Measurements from ENCODE around the gene IFT122. TPM values are rescaled to one million over a fixed set of nuclear protein-coding genes. Genes with fewer than 3 reads are reported as not detected.
"Not testable (repeated sequence)": the region's sequence is repeated elsewhere in the genome, so short reads cannot be mapped to it uniquely, and the experiment has no call there.

IFT122 gene
- total RNA-seq, 2 experiments from 2014 or later: 23.0 to 25.9 TPM

DNA sequence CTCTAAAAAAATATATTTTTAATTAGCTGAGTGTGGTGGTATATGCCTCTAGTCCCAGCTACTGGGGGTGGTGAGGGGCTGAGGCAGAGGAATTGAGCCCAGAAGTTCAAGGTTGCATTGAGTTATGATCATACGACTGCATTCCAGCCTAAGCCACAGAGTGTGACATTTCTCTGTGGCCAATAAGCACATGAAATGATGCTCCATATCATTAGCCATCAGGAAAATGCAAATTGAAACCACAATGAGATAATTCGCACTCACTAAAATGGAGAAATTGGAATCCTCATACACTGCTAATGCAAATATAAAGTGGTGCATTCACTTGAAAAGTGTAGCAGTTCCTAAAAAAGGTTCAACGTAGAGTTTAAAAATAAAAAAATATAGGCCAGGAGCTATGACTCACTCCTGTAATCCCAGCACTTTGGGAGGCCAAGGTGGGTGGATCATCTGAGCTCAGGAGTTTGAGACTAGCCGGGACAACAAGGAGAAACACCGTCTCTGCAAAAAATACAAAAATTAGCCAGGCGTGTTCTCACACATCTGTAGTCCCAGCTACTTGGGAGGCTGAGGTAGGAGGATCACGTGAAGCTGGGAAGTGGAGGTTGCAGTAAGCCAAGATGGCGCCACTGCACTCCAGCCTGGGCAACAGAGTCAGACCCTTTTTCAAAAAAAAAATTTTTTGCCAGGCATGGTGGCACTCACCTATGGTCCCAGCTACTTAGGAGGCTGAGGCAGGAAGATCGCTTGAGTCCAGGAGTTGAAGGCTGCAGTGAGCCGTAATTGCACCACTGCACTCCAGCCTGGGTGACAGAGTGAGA is 35.2 kb downstream of the IFT122 start:
- H3K36me3 Mint-ChIP-seq: peaks cover 3% of the 10 kb centered on the region
- peaks cover 3% of the 10 kb centered on the region for H3K4me1 Mint-ChIP-seq
- H3K4me3 Mint-ChIP-seq: no peak overlapping the region
- ATAC-seq (ENCODE audit: low read depth): no peak
- DNase-seq: no peak
- POLR2A ChIA-PET: no interaction called here
- H3K9me3 Mint-ChIP-seq: no peaks in the 10 kb centered on the region
- no peak overlapping the region for H3K27ac Mint-ChIP-seq
- no peaks in the 10 kb centered on the region for H3K27me3 Mint-ChIP-seq

DNA sequence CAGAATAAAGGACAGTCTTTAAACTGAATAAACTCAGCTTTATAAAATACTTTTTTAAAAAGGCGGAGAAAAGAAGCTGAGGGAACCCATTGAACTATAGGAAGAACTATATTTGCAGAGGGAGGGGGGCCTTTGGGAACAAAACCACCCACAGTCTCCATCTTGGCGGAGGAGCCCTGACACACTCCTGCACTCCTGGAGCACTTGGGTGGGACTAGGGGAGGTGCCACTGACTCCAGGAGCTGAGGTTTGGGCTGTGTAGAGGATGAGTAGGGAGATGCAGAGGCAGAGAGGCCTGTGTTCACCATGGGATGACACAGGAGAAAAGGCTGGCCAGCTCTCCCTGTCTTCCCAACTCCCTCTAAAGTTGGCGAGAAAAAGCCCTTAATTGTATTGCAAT is 35.8 kb downstream of the IFT122 start:
- DNase-seq (no peak), ATAC-seq (ENCODE audit: low read depth) (no peak)
- H3K4me3 Mint-ChIP-seq: no peak overlapping the region
- H3K36me3 Mint-ChIP-seq: peaks cover 5% of the 10 kb centered on the region
- no peaks in the 10 kb centered on the region for H3K9me3 Mint-ChIP-seq
- H3K27me3 Mint-ChIP-seq: no peaks in the 10 kb centered on the region
- no peak overlapping the region for H3K27ac Mint-ChIP-seq
- POLR2A ChIA-PET: no interaction called here
- H3K4me1 Mint-ChIP-seq: no peaks in the 10 kb centered on the region

GRCh38 chr3:129476586-129476985 is 36.6 kb downstream of the IFT122 start:
- Mint-ChIP-seq H3K36me3 (peaks cover 5% of the 10 kb centered on the region), H3K4me3 (no peak overlapping the region), H3K4me1 (no peaks in the 10 kb centered on the region), H3K27me3 (no peaks in the 10 kb centered on the region), H3K9me3 (no peaks in the 10 kb centered on the region), H3K27ac (no peak overlapping the region)
- ATAC-seq (ENCODE audit: low read depth): no peak
- DNase-seq: no peak
- POLR2A ChIA-PET: no interaction called here

DNA sequence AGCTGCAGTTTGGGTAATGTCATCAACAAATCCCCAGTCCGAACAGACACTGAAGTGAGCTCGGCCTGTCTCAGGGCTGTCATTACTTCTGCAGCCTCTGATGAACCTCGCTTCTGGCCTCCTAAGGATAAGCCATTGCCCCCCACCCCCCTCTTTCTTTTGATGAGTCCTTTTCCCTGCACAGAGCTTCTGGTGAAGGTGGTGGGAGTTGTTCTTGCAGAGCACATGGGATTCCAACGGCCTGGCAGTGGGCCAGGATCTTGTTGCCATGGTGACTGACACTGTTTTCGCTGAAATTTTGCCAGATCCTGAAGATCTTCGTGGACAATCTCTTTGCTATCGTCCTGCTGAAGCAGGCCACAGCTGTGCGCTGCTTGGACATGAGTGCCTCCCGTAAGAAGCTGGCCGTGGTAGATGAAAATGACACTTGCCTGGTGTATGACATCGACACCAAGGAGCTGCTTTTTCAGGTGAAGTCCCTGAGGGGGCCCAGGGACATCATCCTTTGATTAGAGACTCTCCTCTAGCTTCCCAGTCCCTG is 41.3 kb downstream of the IFT122 start:
- H3K4me3 Mint-ChIP-seq; H3K27me3 Mint-ChIP-seq; H3K36me3 Mint-ChIP-seq; H3K9me3 Mint-ChIP-seq; H3K4me1 Mint-ChIP-seq; ATAC-seq (ENCODE audit: low read depth); DNase-seq: not testable (repeated sequence)
- POLR2A ChIA-PET: interaction anchor here (0.8 kb wide), 1 partner anchor 41 kb away, joined by 3 read pairs; the partner anchor contains the start of genes IFT122 and MBD4
- peak overlapping the region; percentile 30 for H3K27ac Mint-ChIP-seq

- peaks cover 5% of the 10 kb centered on the region for H3K36me3 Mint-ChIP-seq
- peak overlapping the region; percentile 27 for H3K27ac Mint-ChIP-seq
- POLR2A ChIA-PET: no interaction called here
- peak; percentile 76 for ATAC-seq (ENCODE audit: low read depth)
- H3K4me1 Mint-ChIP-seq: peaks cover 6% of the 10 kb centered on the region
- no peaks in the 10 kb centered on the region for H3K9me3 Mint-ChIP-seq
- DNase-seq: no peak
- H3K27me3 Mint-ChIP-seq: no peaks in the 10 kb centered on the region
- H3K4me3 Mint-ChIP-seq: no peak overlapping the region
These were observed 41.8 kb downstream of the IFT122 start for GRCh38 chr3:129481766-129482332.

DNA sequence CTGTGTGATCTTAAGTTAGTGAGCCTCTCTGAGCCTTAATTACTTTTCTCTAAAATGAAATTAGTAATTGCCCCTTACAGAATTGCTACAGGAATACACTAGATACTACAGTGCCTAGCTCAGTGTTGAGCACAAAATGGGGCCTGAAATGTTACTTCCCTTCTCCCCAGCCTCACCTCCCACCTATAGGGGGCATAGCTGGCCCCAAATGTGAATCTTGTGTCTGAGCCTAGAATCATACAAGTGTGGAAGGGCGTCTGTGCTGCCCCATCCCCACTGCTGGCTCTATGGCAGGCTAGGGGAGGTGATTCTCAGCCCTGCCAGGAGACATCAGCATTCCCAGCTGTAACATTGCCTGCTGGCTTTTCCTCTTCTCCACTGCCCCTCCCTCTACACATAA is 42.7 kb downstream of the IFT122 start:
- H3K27me3 Mint-ChIP-seq: no peaks in the 10 kb centered on the region
- ATAC-seq (ENCODE audit: low read depth): no peak
- POLR2A ChIA-PET: no interaction called here
- no peaks in the 10 kb centered on the region for H3K9me3 Mint-ChIP-seq
- peaks cover 5% of the 10 kb centered on the region for H3K36me3 Mint-ChIP-seq
- H3K4me3 Mint-ChIP-seq: no peak overlapping the region
- H3K4me1 Mint-ChIP-seq: peaks cover 6% of the 10 kb centered on the region
- no peak overlapping the region for H3K27ac Mint-ChIP-seq
- no peak for DNase-seq

DNA sequence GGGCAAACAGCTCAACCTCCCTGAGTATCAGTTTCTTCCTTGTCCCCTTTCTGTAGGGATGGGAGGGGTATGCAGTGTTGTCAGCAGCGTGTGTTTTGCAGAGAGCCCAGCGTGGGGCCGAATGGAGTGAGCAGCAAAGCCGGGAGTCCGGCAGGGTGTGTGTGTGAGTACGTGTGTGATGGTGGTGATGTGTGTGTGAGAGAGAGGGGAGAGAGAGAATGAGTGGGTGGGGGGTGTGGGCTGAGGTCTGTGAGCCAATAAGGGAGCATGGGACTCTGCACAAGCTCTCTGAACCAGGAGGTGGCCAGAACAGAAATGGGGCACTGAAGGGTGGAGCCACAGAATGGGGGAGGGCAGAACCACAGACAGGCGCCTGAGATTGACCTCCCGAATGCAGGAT is 43.8 kb downstream of the IFT122 start:
- Mint-ChIP-seq H3K27me3 (no peaks in the 10 kb centered on the region), H3K4me1 (peaks cover 6% of the 10 kb centered on the region), H3K9me3 (no peaks in the 10 kb centered on the region), H3K36me3 (peaks cover 5% of the 10 kb centered on the region), H3K4me3 (no peak overlapping the region), H3K27ac (no peak overlapping the region)
- ATAC-seq (ENCODE audit: low read depth): no peak
- POLR2A ChIA-PET: no interaction called here
- no peak for DNase-seq

DNA sequence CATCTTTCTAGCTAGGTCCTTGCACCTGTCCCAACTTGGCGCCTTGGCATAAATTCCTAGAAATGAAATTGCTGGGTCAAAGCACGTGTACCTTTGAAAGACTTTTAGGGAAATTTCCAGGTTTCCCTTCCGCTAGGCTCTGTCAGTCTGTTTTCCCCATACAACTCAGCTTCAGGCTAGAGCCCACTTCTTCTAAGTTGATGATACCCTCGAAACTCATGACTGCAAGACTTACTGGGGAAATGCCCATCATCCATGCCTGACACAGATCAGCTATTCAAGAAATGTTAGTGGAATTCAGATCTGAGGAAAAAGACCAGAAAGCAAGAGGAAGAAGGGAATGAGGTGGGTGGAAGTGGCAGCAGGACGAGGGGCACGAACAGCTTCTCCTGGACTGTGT is 45.1 kb downstream of the IFT122 start:
- H3K4me3 Mint-ChIP-seq; H3K9me3 Mint-ChIP-seq; H3K27me3 Mint-ChIP-seq; DNase-seq; H3K4me1 Mint-ChIP-seq; ATAC-seq (ENCODE audit: low read depth); POLR2A ChIA-PET; H3K36me3 Mint-ChIP-seq; H3K27ac Mint-ChIP-seq: not testable (repeated sequence)

- Mint-ChIP-seq H3K36me3 (peaks cover 3% of the 10 kb centered on the region), H3K4me3 (no peak overlapping the region), H3K27ac (no peak overlapping the region), H3K4me1 (peaks cover 6% of the 10 kb centered on the region), H3K9me3 (no peaks in the 10 kb centered on the region), H3K27me3 (no peaks in the 10 kb centered on the region)
- no peak for DNase-seq
- POLR2A ChIA-PET: no interaction called here
- no peak for ATAC-seq (ENCODE audit: low read depth)
These were observed 46.0 kb downstream of the IFT122 start for GRCh38 chr3:129485721-129486663.

DNA sequence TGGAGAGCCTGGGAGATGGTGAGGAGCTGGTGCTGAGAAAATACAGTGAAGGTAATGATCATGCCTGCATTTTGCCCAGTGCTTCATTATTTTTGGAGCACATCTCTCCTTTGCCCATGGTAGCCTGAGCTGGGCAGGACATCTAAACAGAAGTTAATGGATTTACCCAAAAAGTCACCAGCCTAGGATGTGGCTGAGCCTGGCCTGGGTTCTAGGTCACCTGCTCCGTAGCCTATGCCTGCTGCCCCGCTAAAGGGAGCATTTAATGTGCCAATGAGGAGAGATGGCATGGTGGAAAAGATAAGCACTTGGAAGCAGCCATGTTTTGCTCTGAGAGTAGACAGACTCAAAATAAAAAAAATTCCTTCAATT is 46.6 kb downstream of the IFT122 start:
- POLR2A ChIA-PET: no interaction called here
- DNase-seq (no peak), ATAC-seq (ENCODE audit: low read depth) (no peak)
- peaks cover 3% of the 10 kb centered on the region for H3K36me3 Mint-ChIP-seq
- H3K4me3 Mint-ChIP-seq: no peak overlapping the region
- H3K4me1 Mint-ChIP-seq: peaks cover 6% of the 10 kb centered on the region
- no peaks in the 10 kb centered on the region for H3K9me3 Mint-ChIP-seq
- H3K27me3 Mint-ChIP-seq: no peaks in the 10 kb centered on the region
- H3K27ac Mint-ChIP-seq: no peak overlapping the region

DNA sequence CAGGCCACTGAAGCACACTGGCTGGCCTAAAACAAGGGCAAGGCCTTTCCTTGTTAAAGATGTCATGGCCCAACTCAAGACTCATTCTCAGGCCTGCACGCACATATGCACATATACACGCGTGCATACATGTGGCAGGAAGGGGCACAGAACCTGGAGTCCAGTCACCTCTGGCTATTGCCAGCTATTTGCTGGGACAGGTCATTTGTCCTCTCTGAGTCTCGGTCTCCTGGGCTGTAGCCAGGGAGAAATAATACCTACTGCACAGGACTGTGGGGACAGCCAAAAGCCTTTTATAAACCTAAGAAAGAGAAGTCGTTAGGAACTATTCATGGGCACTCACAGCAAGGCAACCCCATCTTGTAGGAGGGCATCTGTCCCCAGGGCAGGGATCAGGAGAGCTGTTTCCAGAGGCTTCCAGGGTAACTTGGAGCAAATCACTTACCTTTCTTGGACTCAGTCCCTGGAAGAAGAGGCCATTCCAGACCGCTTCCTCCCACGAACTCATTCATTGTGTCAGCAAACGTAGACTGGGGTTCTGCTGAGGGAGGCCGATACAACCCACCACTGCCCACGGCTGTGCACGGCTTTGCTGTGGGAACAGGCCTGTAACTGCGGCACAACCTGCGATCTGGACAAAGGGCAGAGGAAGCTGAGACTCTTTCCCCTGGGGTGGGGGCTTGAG is 47.3 kb downstream of the IFT122 start:
- H3K36me3 Mint-ChIP-seq: peaks cover 3% of the 10 kb centered on the region
- POLR2A ChIA-PET: no interaction called here
- no peaks in the 10 kb centered on the region for H3K9me3 Mint-ChIP-seq
- no peak overlapping the region for H3K4me3 Mint-ChIP-seq
- no peaks in the 10 kb centered on the region for H3K27me3 Mint-ChIP-seq
- no peak overlapping the region for H3K27ac Mint-ChIP-seq
- DNase-seq (no peak), ATAC-seq (ENCODE audit: low read depth) (no peak)
- H3K4me1 Mint-ChIP-seq: no peaks in the 10 kb centered on the region

- H3K27me3 Mint-ChIP-seq; H3K9me3 Mint-ChIP-seq; H3K4me1 Mint-ChIP-seq; DNase-seq; ATAC-seq (ENCODE audit: low read depth); H3K27ac Mint-ChIP-seq; H3K36me3 Mint-ChIP-seq; H3K4me3 Mint-ChIP-seq; POLR2A ChIA-PET: not testable (repeated sequence)
These were observed 47.9 kb downstream of the IFT122 start for GRCh38 chr3:129487868-129488335.

GRCh38 chr3:129489258-129489657 is 49.2 kb downstream of the IFT122 start:
- POLR2A ChIA-PET; H3K36me3 Mint-ChIP-seq; DNase-seq; H3K9me3 Mint-ChIP-seq; H3K27ac Mint-ChIP-seq; H3K4me3 Mint-ChIP-seq; ATAC-seq (ENCODE audit: low read depth); H3K4me1 Mint-ChIP-seq; H3K27me3 Mint-ChIP-seq: not testable (repeated sequence)

All from activated naive CD8-positive, alpha-beta T cell treated with anti-CD3 and anti-CD28 coated beads, Interleukin-2, amount 10 ng/mL, durations not matched to agents 7 days and 5 days (primary cell).